NCI-H2107 (cell line): ENCODE measurements around the gene ULK2.
"Not testable (repeated sequence)": the region's sequence is repeated elsewhere in the genome, so short reads cannot be mapped to it uniquely, and the experiment has no call there.

Experiments used
- DNase-seq: peaks from one replicate; lab custom pipeline; 2025; lab: John Stamatoyannopoulos, UW

ULK2 gene

GRCh38 chr17:19766421-19767270, 101.1 kb downstream of the ULK2 start:
- no peak for DNase-seq

- no peak for DNase-seq
Observed at GRCh38 chr17:19766016-19766415, 101.7 kb downstream of the ULK2 start.

- not testable (repeated sequence) for DNase-seq
Observed at GRCh38 chr17:19763991-19764390, 103.7 kb downstream of the ULK2 start.

- DNase-seq = no peak
Observed at GRCh38 chr17:19763416-19763815, 104.3 kb downstream of the ULK2 start.

GRCh38 chr17:19762515-19762961, 105.2 kb downstream of the ULK2 start:
- no peak for DNase-seq

GRCh38 chr17:19760746-19761145, 107.0 kb downstream of the ULK2 start:
- DNase-seq = no peak

GRCh38 chr17:19759568-19760549, 107.9 kb downstream of the ULK2 start:
- DNase-seq = no peak

GRCh38 chr17:19757536-19758180, 110.1 kb downstream of the ULK2 start:
- DNase-seq = no peak

GRCh38 chr17:19756546-19756945, 111.2 kb downstream of the ULK2 start:
- no peak for DNase-seq

GRCh38 chr17:19755821-19756510, 111.8 kb downstream of the ULK2 start:
- no peak for DNase-seq

- no peak for DNase-seq
Observed at GRCh38 chr17:19755392-19755791, 112.3 kb downstream of the ULK2 start.

- no peak for DNase-seq
Observed at GRCh38 chr17:19753661-19754463, 113.9 kb downstream of the ULK2 start.

GRCh38 chr17:19753051-19753509, 114.7 kb downstream of the ULK2 start:
- DNase-seq = no peak

GRCh38 chr17:19752216-19753050, 115.3 kb downstream of the ULK2 start:
- no peak for DNase-seq

- DNase-seq = no peak
Observed at GRCh38 chr17:19750835-19751234, 116.9 kb downstream of the ULK2 start.

- no peak for DNase-seq
Observed at GRCh38 chr17:19750020-19750572, 117.6 kb downstream of the ULK2 start.

GRCh38 chr17:19748807-19749193, 118.9 kb downstream of the ULK2 start:
- no peak for DNase-seq

- DNase-seq = no peak
Observed at GRCh38 chr17:19747829-19748806, 119.6 kb downstream of the ULK2 start, which contains the start of gene ALDH3A1. Gene ALDH3A1 (minus strand): TSS chr17:19748298. CDS start chr17:19745129, 3,169 bp downstream.
